GM23338 (cell line): Measurements from ENCODE around the gene VN1R5. TPM values are rescaled to one million over a fixed set of nuclear protein-coding genes. Genes with fewer than 3 reads are reported as not detected.

ENCODE experiments used
- CREB1 ChIP-seq: fragments of 250-450 bp; sonication (Bioruptor Pico); IDR thresholded peaks from 2 replicates; pipeline ENCODE4 v1.5.0; 2020; ENCODE audit warnings: low read depth, mild to moderate bottlenecking, moderate library complexity
- CTCF ChIP-seq, 2 experiments: fragments of 200-600 bp in 1 of 2; sonication (generic) in 1 of 2; conservative IDR thresholded peaks; 2 replicates each; pipeline versions ENCODE4 v1.5.1 to v1.6.1; 2016 to 2017; ENCODE audit warnings: antibody characterized with exemption in 2 of 2, low read depth in 2 of 2, mild to moderate bottlenecking in 2 of 2, moderate library complexity in 1 of 2
- ETS1 ChIP-seq: IDR thresholded peaks from 2 replicates; pipeline ENCODE4 v1.6.1; 2016; ENCODE audit warnings: antibody characterized with exemption
- EZH2 ChIP-seq: fragments of 200-600 bp; sonication (generic); IDR thresholded peaks from one replicate; pipeline ENCODE4 v1.8.0; 2017; ENCODE audit warnings: antibody characterized with exemption, mild to moderate bottlenecking, low read depth; ENCODE audit not compliant: unreplicated experiment
- EZH2phosphoT487 ChIP-seq: fragments of 200-600 bp; sonication (generic); IDR thresholded peaks from one replicate; pipeline ENCODE4 v1.8.1; 2018; ENCODE audit warnings: antibody characterized with exemption; ENCODE audit not compliant: unreplicated experiment
- JUNB ChIP-seq: IDR thresholded peaks from one replicate; pipeline ENCODE4 v1.6.1; 2016; ENCODE audit warnings: antibody characterized with exemption; ENCODE audit not compliant: unreplicated experiment
- POLR2AphosphoS5 ChIP-seq: IDR thresholded peaks from 2 replicates; pipeline ENCODE4 v1.6.1; 2016; ENCODE audit warnings: antibody characterized with exemption, low read depth
- REST ChIP-seq: IDR thresholded peaks from one replicate; pipeline ENCODE4 v1.6.1; 2018; ENCODE audit warnings: antibody characterized with exemption; ENCODE audit not compliant: unreplicated experiment
- STAT1 ChIP-seq: IDR thresholded peaks from one replicate; pipeline ENCODE4 v1.6.1; 2016; ENCODE audit warnings: antibody characterized with exemption; ENCODE audit not compliant: unreplicated experiment
- ZNF114 ChIP-seq: fragments of 250-450 bp; sonication (Bioruptor Pico); IDR thresholded peaks from 2 replicates; pipeline ENCODE4 v1.5.0; 2020; ENCODE audit warnings: mild to moderate bottlenecking, moderate library complexity
- ZNF331 ChIP-seq: fragments of 250-450 bp; sonication (Bioruptor Pico); IDR thresholded peaks from 2 replicates; pipeline ENCODE4 v1.5.0; 2020; ENCODE audit warnings: low read depth, mild to moderate bottlenecking, moderate library complexity
- polyA plus RNA-seq: library from polyadenylated mRNA; unstranded; fragments of >200 nt; fragmentation: Nextera tagmentation; extraction: Ambion mirVana; gene quantifications from 2 replicates; pipeline ENCODE4 v1.2.1, GENCODE V29; 2016
- small RNA-seq: library from RNA; depleted of rRNA; stranded (forward); fragments of <200 nt; gene quantifications from one replicate; pipeline ENCODE3, GENCODE V24; 2014; ENCODE audit warnings: low replicate concordance
- total RNA-seq: library from RNA; depleted of rRNA; stranded (reverse); fragments of >200 nt; shearing (Covaris generic); gene quantifications from 2 replicates; pipeline ENCODE4 v1.2.3, GENCODE V29; 2014; rRNA removed

VN1R5 gene
- total and polyA plus RNA-seq, 2 experiments from 2014 or later, result not detected

GRCh38 chr1:247304031-247304430 is 48.2 kb downstream of the VN1R5 start (continued):
- TF ChIP-seq CREB1 (CRISPR knock-in tag), result no peak
- no peak for TF ChIP-seq ETS1
- no peak for TF ChIP-seq EZH2phosphoT487
- TF ChIP-seq POLR2AphosphoS5, result no peak
- no peak for TF ChIP-seq JUNB
- no peak for TF ChIP-seq REST
- TF ChIP-seq STAT1, result no peak
- TF ChIP-seq EZH2, result no peak
- TF ChIP-seq ZNF114 (CRISPR knock-in tag), result no peak
- no peak for TF ChIP-seq CTCF (conservative IDR thresholded peaks at IDR 0.05; ENCODE audit: low read depth in 2 of 2)
- no peak for TF ChIP-seq ZNF331 (CRISPR knock-in tag)

Small RNA genes within 50 kb of the gene (small RNA-seq; reads per million reads assigned to genes)
- gene RF00019, result not detected

Other genes with a start within 250 kb of the VN1R5 start
- 20.6 and 26.5 TPM in 2 replicates for gene ZNF695, start 248.0 kb upstream of the VN1R5 start, total RNA-seq
- 30.1 and 34.2 TPM in 2 replicates for gene ZNF695, start 248.0 kb upstream of the VN1R5 start, polyA plus RNA-seq
- 12.2 and 19.3 TPM in 2 replicates for gene ZNF670, start 177.3 kb upstream of the VN1R5 start, total RNA-seq
- 6.7 and 8.0 TPM in 2 replicates for gene ZNF670, start 177.3 kb upstream of the VN1R5 start, polyA plus RNA-seq
- 21.7 and 25.4 TPM in 2 replicates for gene ZNF669, start 151.7 kb upstream of the VN1R5 start, total RNA-seq
- 11.5 and 13.7 TPM in 2 replicates for gene ZNF669, start 151.7 kb upstream of the VN1R5 start, polyA plus RNA-seq
- gene ZNF124, start 84.1 kb upstream of the VN1R5 start, total RNA-seq, result 43.9 and 45.7 TPM in 2 replicates
- gene ZNF124, start 84.1 kb upstream of the VN1R5 start, polyA plus RNA-seq, result 18.4 and 23.2 TPM in 2 replicates
- 102 and 127 TPM in 2 replicates for gene ZNF496, start 75.8 kb downstream of the VN1R5 start, total RNA-seq
- gene ZNF496, start 75.8 kb downstream of the VN1R5 start, polyA plus RNA-seq, result 20.4 and 22.0 TPM in 2 replicates
- 0.42 TPM in 1 of 2 replicates, not detected in the other for gene NLRP3, start 160.1 kb downstream of the VN1R5 start, total RNA-seq
- 0.14 TPM in 1 of 2 replicates, not detected in the other for gene NLRP3, start 160.1 kb downstream of the VN1R5 start, polyA plus RNA-seq
- gene OR2B11, start 202.0 kb downstream of the VN1R5 start, total RNA-seq, result not detected in 2 replicates
- gene OR2B11, start 202.0 kb downstream of the VN1R5 start, polyA plus RNA-seq, result not detected in 2 replicates